HG02970 (cell line): ENCODE results near the gene OGDHL.
"Not testable (repeated sequence)": the region's sequence is repeated elsewhere in the genome, so short reads cannot be mapped to it uniquely, and the experiment has no call there.

Source experiments
- ATAC-seq: cut with Tn5 transposase; IDR thresholded peaks from one replicate; pipeline ENCODE4 v1.9.1; 2021; ENCODE audit warnings: mild to moderate bottlenecking, moderate library complexity, moderate number of reproducible peaks; ENCODE audit not compliant: unreplicated experiment, low FRiP score

Gene OGDHL

GRCh38 chr10:49758249-49758930, 3.7 kb downstream of the OGDHL start:
- ATAC-seq: no peak

- ATAC-seq: no peak
These were observed 5.5 kb downstream of the OGDHL start for GRCh38 chr10:49756641-49757040.

GRCh38 chr10:49756031-49756430, 6.1 kb downstream of the OGDHL start:
- ATAC-seq: no peak

- ATAC-seq: not testable (repeated sequence)
These were observed 7.2 kb downstream of the OGDHL start for GRCh38 chr10:49754951-49755350.

- no peak for ATAC-seq
These were observed 9.5 kb downstream of the OGDHL start for GRCh38 chr10:49752584-49752983.

GRCh38 chr10:49751636-49752510, 10.2 kb downstream of the OGDHL start:
- ATAC-seq: no peak

- no peak for ATAC-seq
These were observed 10.9 kb downstream of the OGDHL start for GRCh38 chr10:49751216-49751615.

GRCh38 chr10:49750546-49750945, 11.6 kb downstream of the OGDHL start:
- ATAC-seq: no peak

- ATAC-seq: no peak
These were observed 12.3 kb downstream of the OGDHL start for GRCh38 chr10:49749556-49750491.

GRCh38 chr10:49749144-49749543, 13.0 kb downstream of the OGDHL start:
- ATAC-seq: no peak

- ATAC-seq: no peak
These were observed 14.1 kb downstream of the OGDHL start for GRCh38 chr10:49748006-49748405.

- no peak for ATAC-seq
These were observed 14.8 kb downstream of the OGDHL start for GRCh38 chr10:49747303-49747646.

- no peak for ATAC-seq
These were observed 15.4 kb downstream of the OGDHL start for GRCh38 chr10:49746626-49747302.

GRCh38 chr10:49745756-49746155, 16.4 kb downstream of the OGDHL start:
- ATAC-seq: no peak

- no peak for ATAC-seq
These were observed 17.1 kb downstream of the OGDHL start for GRCh38 chr10:49744924-49745605.

- no peak for ATAC-seq
These were observed 17.9 kb downstream of the OGDHL start for GRCh38 chr10:49744091-49744685.

GRCh38 chr10:49743464-49744075, 18.6 kb downstream of the OGDHL start:
- no peak for ATAC-seq

- ATAC-seq: no peak
These were observed 19.2 kb downstream of the OGDHL start for GRCh38 chr10:49742683-49743463.
